OCI-LY3 (cell line): ENCODE measurements around the gene MSI2.

ENCODE experiments used
- H2AFZ ChIP-seq: fragments of 200-600, 300-600 bp; shearing (Covaris generic); 2 replicates; pipeline ENCODE4 v1.6.0; 2014; ENCODE audit warnings: antibody characterized with exemption, low read depth, low read length
- H3K27ac ChIP-seq: fragments of 200-600, 300-600 bp; sonication (generic); 2 replicates; pipeline ENCODE4 v1.5.1; 2014; ENCODE audit warnings: mild to moderate bottlenecking, low read length, moderate library complexity, mixed read lengths
- H3K27me3 ChIP-seq: fragments of 200-600, 300-600 bp; sonication (generic); 2 replicates; pipeline ENCODE4 v1.6.1; 2014; ENCODE audit warnings: low read depth, low read length, mixed read lengths
- H3K36me3 ChIP-seq: fragments of 200-600, 300-600 bp; sonication (generic); replicated peaks from 2 replicates; pipeline ENCODE3; 2014; ENCODE audit warnings: low read depth, low read length, mixed read lengths
- H3K4me1 ChIP-seq: fragments of 300-600, 200-600 bp; sonication (generic); 2 replicates; pipeline ENCODE4 v1.6.1; 2014; ENCODE audit warnings: low read length, mixed read lengths
- H3K4me2 ChIP-seq: fragments of 200-600, 300-600 bp; sonication (generic); 2 replicates; pipeline ENCODE4 v1.6.1; 2014; ENCODE audit warnings: low read length, mixed read lengths
- H3K4me3 ChIP-seq: fragments of 300-600, 200-600 bp; sonication (generic); 2 replicates; pipeline ENCODE4 v1.5.1; 2014; ENCODE audit warnings: antibody characterized with exemption, mild to moderate bottlenecking, low read length, moderate library complexity
- H3K79me2 ChIP-seq: fragments of 300-600, 200-600 bp; shearing (Covaris generic); 2 replicates; pipeline ENCODE4 v1.6.1; 2014; ENCODE audit warnings: mild to moderate bottlenecking, low read length, mixed read lengths
- H3K9ac ChIP-seq: fragments of 300-600, 200-600 bp; shearing (Covaris generic); 2 replicates; pipeline ENCODE4 v1.6.0; 2014; ENCODE audit warnings: mild to moderate bottlenecking, low read length, moderate library complexity
- H3K9me3 ChIP-seq: fragments of 200-600, 300-600 bp; shearing (Covaris generic); 2 replicates; pipeline ENCODE4 v1.6.1; 2014; ENCODE audit warnings: low read length, mixed read lengths; ENCODE audit not compliant: insufficient read depth
- H4K20me1 ChIP-seq: fragments of 200-600, 300-600 bp; sonication (generic); 2 replicates; pipeline ENCODE4 v1.6.1; 2016; ENCODE audit warnings: low read length, mixed read lengths; ENCODE audit not compliant: insufficient read depth
- CTCF ChIP-seq: fragments of 200-600, 300-600 bp; sonication (generic); IDR thresholded peaks from 2 replicates; pipeline ENCODE4 v1.5.1; 2014; ENCODE audit warnings: antibody characterized with exemption, low read length, low read depth
- EZH2phosphoT487 ChIP-seq: fragments of 200-600 bp; shearing (Covaris generic); IDR thresholded peaks from 2 replicates; pipeline ENCODE4 v1.6.1; 2018; ENCODE audit warnings: antibody characterized with exemption, mixed run types, low read depth

MSI2 gene

GRCh38 chr17:57636274-57636673, 380.0 kb downstream of the MSI2 start:
- Histone ChIP-seq H4K20me1 (no peaks in the 10 kb centered on the region), H3K4me3 (peak overlapping the region; percentile 59), H3K36me3 (peaks cover 33% of the 10 kb centered on the region), H3K27me3 (no peaks in the 10 kb centered on the region), H3K4me1 (peaks cover 80% of the 10 kb centered on the region), H3K9ac (peak overlapping the region; percentile 86), H3K9me3 (no peaks in the 10 kb centered on the region), H2AFZ (no peak overlapping the region), H3K4me2 (peak overlapping the region; percentile 83), H3K27ac (peak overlapping the region; percentile 99), H3K79me2 (peaks cover 4% of the 10 kb centered on the region; the same call in 1 of the 2 replicates)
- no peak for TF ChIP-seq EZH2phosphoT487
- TF ChIP-seq CTCF = peak; percentile 31

DNA sequence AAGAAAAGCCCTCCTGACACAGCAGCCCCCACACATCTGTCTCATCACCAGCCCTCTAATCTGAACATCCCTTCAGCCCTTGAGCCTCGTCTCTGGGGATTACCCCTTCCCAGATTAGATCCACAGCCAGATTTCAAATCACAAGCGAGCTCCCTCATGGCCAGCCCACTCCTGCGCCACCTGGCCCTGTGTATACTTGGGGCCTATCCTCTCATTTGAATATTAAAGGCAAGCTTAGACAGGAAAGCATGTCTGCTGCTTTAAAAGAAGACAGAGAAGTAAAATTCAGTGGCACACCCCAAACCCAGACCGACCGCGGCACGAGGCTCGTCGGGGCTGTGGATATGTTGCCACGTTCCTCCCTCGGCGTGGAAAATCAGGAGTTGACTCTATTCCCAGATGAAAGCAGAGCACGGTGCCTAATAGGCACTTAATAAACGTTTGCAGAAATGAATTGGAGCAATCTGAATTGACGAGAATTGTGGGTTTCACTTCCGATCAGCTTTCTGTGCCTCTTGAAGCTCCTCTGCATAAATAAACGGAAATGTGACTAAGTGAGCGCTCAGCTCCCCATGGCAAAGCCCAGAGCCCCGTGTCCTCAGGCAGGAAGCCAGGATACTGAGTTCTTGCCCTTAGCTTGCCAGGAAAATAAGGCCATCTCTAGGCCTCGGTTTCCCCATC, 380.8 kb downstream of the MSI2 start:
- H2AFZ ChIP-seq = no peak overlapping the region
- peaks cover 4% of the 10 kb centered on the region; the same call in 1 of the 2 replicates for H3K79me2 ChIP-seq
- no peaks in the 10 kb centered on the region for H3K27me3 ChIP-seq
- H3K27ac ChIP-seq = peak overlapping the region; percentile 99
- H4K20me1 ChIP-seq = no peaks in the 10 kb centered on the region
- H3K36me3 ChIP-seq = peaks cover 30% of the 10 kb centered on the region
- H3K9ac ChIP-seq = peak overlapping the region; percentile 86
- TF ChIP-seq CTCF (no peak), EZH2phosphoT487 (no peak)
- peak overlapping the region; percentile 83 for H3K4me2 ChIP-seq
- peak overlapping the region; percentile 59 for H3K4me3 ChIP-seq
- H3K4me1 ChIP-seq = peaks cover 72% of the 10 kb centered on the region
- no peaks in the 10 kb centered on the region for H3K9me3 ChIP-seq

DNA sequence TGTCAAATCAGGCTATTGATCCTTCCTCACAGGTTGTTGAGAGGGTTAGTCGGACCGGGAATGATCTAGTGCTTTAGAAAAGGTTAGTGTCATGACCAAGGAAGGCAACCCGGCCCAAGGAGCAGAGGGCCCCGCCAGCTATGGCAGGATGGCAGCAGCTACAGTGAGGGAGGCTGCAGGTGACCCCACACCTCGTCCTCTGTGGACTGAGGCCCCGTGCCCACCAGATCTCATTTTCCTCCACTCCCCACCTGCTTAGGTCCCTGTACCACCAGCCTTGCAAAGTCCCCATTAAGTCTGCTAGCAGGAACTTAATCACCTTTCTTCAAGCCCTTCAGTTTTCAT, 381.3 kb downstream of the MSI2 start:
- peak overlapping the region; percentile 86 for H3K9ac ChIP-seq
- H3K27ac ChIP-seq = peak overlapping the region; percentile 99
- H3K4me3 ChIP-seq = peak overlapping the region; percentile 59
- peaks cover 25% of the 10 kb centered on the region for H3K36me3 ChIP-seq
- peaks cover 66% of the 10 kb centered on the region for H3K4me1 ChIP-seq
- TF ChIP-seq CTCF = no peak
- TF ChIP-seq EZH2phosphoT487 = no peak
- H3K4me2 ChIP-seq = peak overlapping the region; percentile 83
- H2AFZ ChIP-seq = no peak overlapping the region
- peaks cover 4% of the 10 kb centered on the region; the same call in 1 of the 2 replicates for H3K79me2 ChIP-seq
- H4K20me1 ChIP-seq = no peaks in the 10 kb centered on the region
- H3K9me3 ChIP-seq = no peaks in the 10 kb centered on the region
- no peaks in the 10 kb centered on the region for H3K27me3 ChIP-seq

- Histone ChIP-seq H3K79me2 (peaks cover 4% of the 10 kb centered on the region; the same call in 1 of the 2 replicates), H3K4me1 (peaks cover 60% of the 10 kb centered on the region), H3K9me3 (no peaks in the 10 kb centered on the region), H3K4me2 (peak overlapping the region; percentile 83), H3K4me3 (peak overlapping the region; percentile 59; the same call in 1 of the 2 replicates), H3K27me3 (no peaks in the 10 kb centered on the region), H3K9ac (peak overlapping the region; percentile 86), H2AFZ (no peak overlapping the region), H3K27ac (peak overlapping the region; percentile 99), H4K20me1 (no peaks in the 10 kb centered on the region), H3K36me3 (peaks cover 19% of the 10 kb centered on the region)
- TF ChIP-seq EZH2phosphoT487 (no peak), CTCF (no peak)
These were observed 382.0 kb downstream of the MSI2 start for GRCh38 chr17:57638284-57638683.
